Neural cell (in vitro differentiated cells): ENCODE results near the gene INSYN2B. TPM values are rescaled to one million over a fixed set of nuclear protein-coding genes. Genes with fewer than 3 reads are reported as not detected.

ENCODE experiments used
- H2AFZ ChIP-seq: fragments of 200-600, 300-800 bp; sonication (generic), shearing (Covaris generic); 2 replicates; pipeline ENCODE4 v1.6.0; 2014; ENCODE audit warnings: low read depth, mild to moderate bottlenecking, antibody characterized with exemption, low read length, moderate library complexity
- H3F3A ChIP-seq: fragments of 200-600 bp; shearing (Covaris generic); 2 replicates; pipeline ENCODE4 v1.6.1; 2016; ENCODE audit warnings: mild to moderate bottlenecking, moderate library complexity, mixed read lengths, antibody characterized with exemption, low read length; ENCODE audit not compliant: insufficient read depth, poor library complexity, severe bottlenecking
- H3K27ac ChIP-seq: fragments of 200-600, 300-800 bp; sonication (generic), shearing (Covaris generic); 2 replicates; pipeline ENCODE4 v1.5.1; 2014; ENCODE audit warnings: mild to moderate bottlenecking, low read length, moderate library complexity
- H3K27me3 ChIP-seq: fragments of 300-800, 200-600 bp; sonication (generic), shearing (Covaris generic); 2 replicates; pipeline ENCODE4 v1.6.0; 2014; ENCODE audit warnings: mild to moderate bottlenecking, low read depth, low read length, moderate library complexity; ENCODE audit not compliant: insufficient read depth
- H3K36me3 ChIP-seq: fragments of 300-800, 200-600 bp; sonication (generic), shearing (Covaris generic); 2 replicates; pipeline ENCODE4 v1.5.1; 2014; ENCODE audit warnings: mild to moderate bottlenecking, antibody characterized with exemption, low read length, moderate library complexity; ENCODE audit not compliant: insufficient read depth
- H3K4me2 ChIP-seq: fragments of 300-800, 200-600 bp; sonication (generic), shearing (Covaris generic); 2 replicates; pipeline ENCODE4 v1.6.0; 2014; ENCODE audit warnings: mild to moderate bottlenecking, low read length
- H3K4me3 ChIP-seq: fragments of 300-800, 200-600 bp; sonication (generic), shearing (Covaris generic); 2 replicates; pipeline ENCODE4 v1.5.1; 2014; ENCODE audit warnings: mild to moderate bottlenecking, low read length, moderate library complexity
- H3K79me2 ChIP-seq: fragments of 200-600 bp; shearing (Covaris generic); replicated peaks from 2 replicates; pipeline ENCODE4 v1.6.0; 2014; ENCODE audit warnings: mild to moderate bottlenecking, low read length, moderate library complexity; ENCODE audit not compliant: insufficient read depth
- H3K9ac ChIP-seq: fragments of 300-800, 200-600 bp; sonication (generic), shearing (Covaris generic); 2 replicates; pipeline ENCODE4 v1.6.1; 2016; ENCODE audit warnings: mild to moderate bottlenecking, low read length, mixed read lengths
- H3K9me2 ChIP-seq: fragments of 200-600 bp; shearing (Covaris generic); 2 replicates; pipeline ENCODE4 v1.6.1; 2016; ENCODE audit warnings: mild to moderate bottlenecking, low read length, mixed read lengths; ENCODE audit not compliant: insufficient read depth
- H3K9me3 ChIP-seq: fragments of 200-600, 300-800 bp; sonication (generic), shearing (Covaris generic); 2 replicates; pipeline ENCODE4 v1.6.1; 2016; ENCODE audit warnings: mild to moderate bottlenecking, mixed run types, low read length, moderate library complexity, mixed read lengths
- H4K20me1 ChIP-seq: fragments of 200-600 bp; shearing (Covaris generic); 2 replicates; pipeline ENCODE4 v1.6.1; 2016; ENCODE audit warnings: mild to moderate bottlenecking, mixed run types; ENCODE audit not compliant: insufficient read depth
- EP300 ChIP-seq: fragments of 450-650 bp; conservative IDR thresholded peaks from 2 replicates; pipeline ENCODE4 v1.6.1; 2014; ENCODE audit warnings: antibody characterized with exemption, mild to moderate bottlenecking, moderate library complexity; ENCODE audit not compliant: poor library complexity, severe bottlenecking
- EZH2 ChIP-seq: fragments of 200-600, 300-800 bp; shearing (Covaris generic), sonication (generic); IDR thresholded peaks from 2 replicates; pipeline ENCODE4 v1.6.1; 2014; ENCODE audit warnings: antibody characterized with exemption, low read length, borderline replicate concordance, mild to moderate bottlenecking; ENCODE audit not compliant: insufficient read depth, poor library complexity, severe bottlenecking
- MXI1 ChIP-seq: fragments of 450-650 bp; conservative IDR thresholded peaks from 2 replicates; pipeline ENCODE4 v1.6.1; 2014; ENCODE audit warnings: antibody characterized with exemption, mild to moderate bottlenecking; ENCODE audit not compliant: poor library complexity, severe bottlenecking
- POLR2AphosphoS5 ChIP-seq: IDR thresholded peaks from 2 replicates; pipeline ENCODE4 v1.6.1; 2012
- RAD21 ChIP-seq: fragments of 450-650 bp; conservative IDR thresholded peaks from 2 replicates; pipeline ENCODE4 v1.6.1; 2014; ENCODE audit warnings: antibody characterized with exemption, mild to moderate bottlenecking, moderate library complexity
- SMC3 ChIP-seq: fragments of 450-650 bp; conservative IDR thresholded peaks from 2 replicates; pipeline ENCODE4 v1.6.1; 2014; ENCODE audit warnings: antibody characterized with exemption, mild to moderate bottlenecking, moderate library complexity; ENCODE audit not compliant: poor library complexity
- TAF1 ChIP-seq: IDR thresholded peaks from 2 replicates; pipeline ENCODE4 v1.6.1; 2012; ENCODE audit warnings: low read depth
- polyA plus RNA-seq: library from polyadenylated mRNA; depleted of rRNA; stranded (reverse); fragments of >200 nt; gene quantifications from 2 replicates; pipeline ENCODE4 v1.2.3, GENCODE V29; 2014
- TF ChIP-seq, protein P1 (sequence below): IDR thresholded peaks from 2 replicates; pipeline ENCODE4 v1.6.1; 2012; ENCODE audit warnings: borderline replicate concordance
- TF ChIP-seq, protein P2 (sequence below): fragments of 450-650 bp; IDR thresholded peaks from 2 replicates; pipeline ENCODE4 v1.5.1; 2014; ENCODE audit warnings: antibody characterized with exemption, mild to moderate bottlenecking, moderate library complexity; ENCODE audit not compliant: poor library complexity, severe bottlenecking

Gene INSYN2B
- polyA plus RNA-seq, 1 donor from 2014 or later, result 0.37 TPM

- no peaks in the 10 kb centered on the region for H3K9me2 ChIP-seq
- no peaks in the 10 kb centered on the region for H3F3A ChIP-seq
- H3K27ac ChIP-seq, result no peak overlapping the region
- H4K20me1 ChIP-seq, result no peaks in the 10 kb centered on the region
- H3K79me2 ChIP-seq, result no peaks in the 10 kb centered on the region
- no peaks in the 10 kb centered on the region for H3K9me3 ChIP-seq
- H3K36me3 ChIP-seq, result no peaks in the 10 kb centered on the region
- TF ChIP-seq TAF1, result no peak
- TF ChIP-seq EP300, result no peak
- no peak for TF ChIP-seq SMC3
- TF ChIP-seq RAD21, result no peak
- TF ChIP-seq, protein P1, sequence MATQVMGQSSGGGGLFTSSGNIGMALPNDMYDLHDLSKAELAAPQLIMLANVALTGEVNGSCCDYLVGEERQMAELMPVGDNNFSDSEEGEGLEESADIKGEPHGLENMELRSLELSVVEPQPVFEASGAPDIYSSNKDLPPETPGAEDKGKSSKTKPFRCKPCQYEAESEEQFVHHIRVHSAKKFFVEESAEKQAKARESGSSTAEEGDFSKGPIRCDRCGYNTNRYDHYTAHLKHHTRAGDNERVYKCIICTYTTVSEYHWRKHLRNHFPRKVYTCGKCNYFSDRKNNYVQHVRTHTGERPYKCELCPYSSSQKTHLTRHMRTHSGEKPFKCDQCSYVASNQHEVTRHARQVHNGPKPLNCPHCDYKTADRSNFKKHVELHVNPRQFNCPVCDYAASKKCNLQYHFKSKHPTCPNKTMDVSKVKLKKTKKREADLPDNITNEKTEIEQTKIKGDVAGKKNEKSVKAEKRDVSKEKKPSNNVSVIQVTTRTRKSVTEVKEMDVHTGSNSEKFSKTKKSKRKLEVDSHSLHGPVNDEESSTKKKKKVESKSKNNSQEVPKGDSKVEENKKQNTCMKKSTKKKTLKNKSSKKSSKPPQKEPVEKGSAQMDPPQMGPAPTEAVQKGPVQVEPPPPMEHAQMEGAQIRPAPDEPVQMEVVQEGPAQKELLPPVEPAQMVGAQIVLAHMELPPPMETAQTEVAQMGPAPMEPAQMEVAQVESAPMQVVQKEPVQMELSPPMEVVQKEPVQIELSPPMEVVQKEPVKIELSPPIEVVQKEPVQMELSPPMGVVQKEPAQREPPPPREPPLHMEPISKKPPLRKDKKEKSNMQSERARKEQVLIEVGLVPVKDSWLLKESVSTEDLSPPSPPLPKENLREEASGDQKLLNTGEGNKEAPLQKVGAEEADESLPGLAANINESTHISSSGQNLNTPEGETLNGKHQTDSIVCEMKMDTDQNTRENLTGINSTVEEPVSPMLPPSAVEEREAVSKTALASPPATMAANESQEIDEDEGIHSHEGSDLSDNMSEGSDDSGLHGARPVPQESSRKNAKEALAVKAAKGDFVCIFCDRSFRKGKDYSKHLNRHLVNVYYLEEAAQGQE, result no peak
- H3K27me3 ChIP-seq, result no peaks in the 10 kb centered on the region
- no peak overlapping the region for H3K9ac ChIP-seq
- H2AFZ ChIP-seq, result no peak overlapping the region
- no peak overlapping the region for H3K4me3 ChIP-seq
- H3K4me2 ChIP-seq, result no peak overlapping the region
These were observed 75.8 kb downstream of the INSYN2B start for GRCh38 chr5:169904508-169904907.

DNA sequence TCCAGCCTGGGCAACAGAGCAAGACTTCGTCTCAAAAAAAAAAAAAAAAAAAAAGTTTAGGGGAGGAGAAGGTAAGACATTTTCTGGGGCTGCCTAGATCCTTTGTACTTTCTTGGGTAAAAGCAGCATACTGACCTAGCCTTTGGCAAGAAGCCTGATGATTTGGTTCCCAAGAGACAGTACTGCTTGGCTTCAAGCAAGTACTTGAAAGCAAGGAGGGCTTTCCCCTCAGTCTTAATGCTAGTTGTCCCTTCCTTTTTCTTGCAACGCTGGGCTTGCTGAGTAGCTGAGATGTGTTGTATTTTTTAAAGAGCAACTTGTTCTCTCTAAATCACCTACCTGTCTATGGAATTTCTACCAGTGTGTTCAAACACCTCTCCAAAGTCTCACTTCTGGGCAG is 76.2 kb downstream of the INSYN2B start:
- Histone ChIP-seq H3K36me3 (no peaks in the 10 kb centered on the region), H3K4me2 (no peak overlapping the region), H3K27me3 (no peaks in the 10 kb centered on the region), H3F3A (no peaks in the 10 kb centered on the region), H3K4me3 (no peak overlapping the region), H3K9me3 (no peaks in the 10 kb centered on the region), H4K20me1 (no peaks in the 10 kb centered on the region), H3K9ac (no peak overlapping the region), H3K27ac (no peak overlapping the region), H3K79me2 (no peaks in the 10 kb centered on the region), H2AFZ (no peak overlapping the region), H3K9me2 (no peaks in the 10 kb centered on the region)
- no peak for TF ChIP-seq MXI1
- no peak for TF ChIP-seq SMC3
- TF ChIP-seq, protein P1, result no peak
- no peak for TF ChIP-seq EP300
- no peak for TF ChIP-seq RAD21
- no peak for TF ChIP-seq POLR2AphosphoS5
- TF ChIP-seq, protein P2, sequence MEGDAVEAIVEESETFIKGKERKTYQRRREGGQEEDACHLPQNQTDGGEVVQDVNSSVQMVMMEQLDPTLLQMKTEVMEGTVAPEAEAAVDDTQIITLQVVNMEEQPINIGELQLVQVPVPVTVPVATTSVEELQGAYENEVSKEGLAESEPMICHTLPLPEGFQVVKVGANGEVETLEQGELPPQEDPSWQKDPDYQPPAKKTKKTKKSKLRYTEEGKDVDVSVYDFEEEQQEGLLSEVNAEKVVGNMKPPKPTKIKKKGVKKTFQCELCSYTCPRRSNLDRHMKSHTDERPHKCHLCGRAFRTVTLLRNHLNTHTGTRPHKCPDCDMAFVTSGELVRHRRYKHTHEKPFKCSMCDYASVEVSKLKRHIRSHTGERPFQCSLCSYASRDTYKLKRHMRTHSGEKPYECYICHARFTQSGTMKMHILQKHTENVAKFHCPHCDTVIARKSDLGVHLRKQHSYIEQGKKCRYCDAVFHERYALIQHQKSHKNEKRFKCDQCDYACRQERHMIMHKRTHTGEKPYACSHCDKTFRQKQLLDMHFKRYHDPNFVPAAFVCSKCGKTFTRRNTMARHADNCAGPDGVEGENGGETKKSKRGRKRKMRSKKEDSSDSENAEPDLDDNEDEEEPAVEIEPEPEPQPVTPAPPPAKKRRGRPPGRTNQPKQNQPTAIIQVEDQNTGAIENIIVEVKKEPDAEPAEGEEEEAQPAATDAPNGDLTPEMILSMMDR, result no peak
- TF ChIP-seq TAF1, result no peak
- TF ChIP-seq EZH2, result no peak
